ENCODE measurements around the gene CDH13.

The CDH13 gene

DNA sequence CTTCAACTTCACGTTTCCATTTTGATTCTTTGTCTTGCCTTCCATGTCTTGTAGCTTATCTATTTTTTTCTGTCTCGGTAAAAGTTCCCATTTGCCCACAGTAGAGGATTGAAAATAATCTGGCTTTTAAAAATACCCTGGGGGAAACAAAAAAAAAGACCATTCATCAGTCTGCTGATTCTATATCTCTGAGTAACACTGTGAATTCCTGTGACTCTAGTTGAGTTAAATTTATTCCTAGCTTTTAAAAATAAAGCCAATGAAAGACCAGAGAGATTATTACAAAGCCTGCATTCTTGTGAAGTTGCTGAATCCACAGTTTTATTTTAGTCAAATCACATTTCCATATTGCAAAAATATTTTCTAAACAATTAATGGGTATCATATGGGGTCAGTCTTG lies 532.3 kb downstream of the CDH13 start:
- in situ Hi-C loops (cut with HindIII; ENCODE audit: low sequenced_read_pairs) = no loop called here
- no peak for DNase-seq (ENCODE audit: low read depth, low spot score)

DNA sequence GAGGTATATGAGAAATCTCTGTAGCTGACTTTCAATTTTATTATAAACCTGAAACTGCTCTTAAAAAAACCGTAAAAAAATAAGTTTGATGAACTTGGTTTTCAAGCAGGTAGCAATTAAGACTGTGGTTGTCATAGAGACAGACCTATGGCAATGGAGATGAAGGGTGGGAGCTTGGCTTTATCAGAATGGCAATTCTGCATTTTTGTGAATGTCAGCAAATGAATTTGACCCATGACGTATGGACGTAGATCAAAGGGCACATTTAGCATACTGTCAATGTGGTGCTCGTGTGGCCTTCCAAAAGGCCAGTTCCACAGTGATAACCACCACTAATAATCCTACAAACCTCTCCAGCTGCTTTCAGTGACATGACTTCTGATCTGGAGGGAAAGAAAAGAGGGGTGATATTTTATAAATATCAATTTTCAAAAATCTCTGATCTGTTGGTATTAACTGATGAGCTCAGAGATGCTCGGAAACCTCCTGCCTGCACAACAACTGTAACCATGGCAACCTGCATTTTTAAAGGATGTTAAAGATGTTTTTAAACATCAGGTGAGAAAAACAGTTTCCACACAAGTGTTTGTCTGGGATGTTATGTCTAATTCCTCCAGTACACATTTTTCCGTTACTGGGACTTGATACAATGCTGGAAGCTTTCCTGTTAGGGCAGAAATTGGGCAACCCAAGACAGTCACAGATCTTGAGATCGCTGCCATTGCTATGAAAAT lies 533.7 kb downstream of the CDH13 start:
- H3K4me3 ChIP-seq (ENCODE audit: low read depth, low read length) = no peak overlapping the region
- in situ Hi-C loops (cut with HindIII; ENCODE audit: low sequenced_read_pairs) = no loop called here
- DNase-seq (ENCODE audit: low read depth, low spot score) = no peak
- TF ChIP-seq, protein P1, sequence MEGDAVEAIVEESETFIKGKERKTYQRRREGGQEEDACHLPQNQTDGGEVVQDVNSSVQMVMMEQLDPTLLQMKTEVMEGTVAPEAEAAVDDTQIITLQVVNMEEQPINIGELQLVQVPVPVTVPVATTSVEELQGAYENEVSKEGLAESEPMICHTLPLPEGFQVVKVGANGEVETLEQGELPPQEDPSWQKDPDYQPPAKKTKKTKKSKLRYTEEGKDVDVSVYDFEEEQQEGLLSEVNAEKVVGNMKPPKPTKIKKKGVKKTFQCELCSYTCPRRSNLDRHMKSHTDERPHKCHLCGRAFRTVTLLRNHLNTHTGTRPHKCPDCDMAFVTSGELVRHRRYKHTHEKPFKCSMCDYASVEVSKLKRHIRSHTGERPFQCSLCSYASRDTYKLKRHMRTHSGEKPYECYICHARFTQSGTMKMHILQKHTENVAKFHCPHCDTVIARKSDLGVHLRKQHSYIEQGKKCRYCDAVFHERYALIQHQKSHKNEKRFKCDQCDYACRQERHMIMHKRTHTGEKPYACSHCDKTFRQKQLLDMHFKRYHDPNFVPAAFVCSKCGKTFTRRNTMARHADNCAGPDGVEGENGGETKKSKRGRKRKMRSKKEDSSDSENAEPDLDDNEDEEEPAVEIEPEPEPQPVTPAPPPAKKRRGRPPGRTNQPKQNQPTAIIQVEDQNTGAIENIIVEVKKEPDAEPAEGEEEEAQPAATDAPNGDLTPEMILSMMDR (IDR thresholded peaks at IDR 0.05; ENCODE audit: low read depth, low read length) = no peak

More for the DNA sequence above, 532.3 kb downstream of the CDH13 start:
- H3K4me3 ChIP-seq (ENCODE audit: low read depth, low read length) = no peak overlapping the region
- TF ChIP-seq, protein P1 (IDR thresholded peaks at IDR 0.05; ENCODE audit: low read depth, low read length) = no peak

DNA sequence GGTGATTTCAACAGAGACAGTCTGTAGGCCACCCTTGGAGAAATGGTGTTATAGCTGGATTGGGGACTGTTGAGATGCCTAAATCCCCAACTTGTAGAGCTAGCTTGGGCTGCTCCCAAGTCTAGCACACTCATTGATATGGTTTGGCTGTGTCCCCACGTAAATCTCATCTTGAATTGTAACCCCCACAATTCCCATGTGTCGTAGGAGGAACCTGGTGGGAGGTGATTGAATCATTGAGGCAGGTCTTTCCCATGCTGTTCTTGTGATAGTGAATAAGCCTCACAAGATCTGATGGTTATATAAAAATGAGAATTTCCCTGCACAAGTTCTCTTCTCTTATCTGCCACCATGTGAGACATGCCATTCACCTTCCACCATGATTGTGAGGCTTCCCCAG lies 536.0 kb downstream of the CDH13 start:
- TF ChIP-seq, protein P1 (IDR thresholded peaks at IDR 0.05; ENCODE audit: low read depth, low read length) = no peak
- in situ Hi-C loops (cut with HindIII; ENCODE audit: low sequenced_read_pairs) = no loop called here
- H3K4me3 ChIP-seq (ENCODE audit: low read depth, low read length) = no peak overlapping the region
- no peak for DNase-seq (ENCODE audit: low read depth, low spot score)

DNA sequence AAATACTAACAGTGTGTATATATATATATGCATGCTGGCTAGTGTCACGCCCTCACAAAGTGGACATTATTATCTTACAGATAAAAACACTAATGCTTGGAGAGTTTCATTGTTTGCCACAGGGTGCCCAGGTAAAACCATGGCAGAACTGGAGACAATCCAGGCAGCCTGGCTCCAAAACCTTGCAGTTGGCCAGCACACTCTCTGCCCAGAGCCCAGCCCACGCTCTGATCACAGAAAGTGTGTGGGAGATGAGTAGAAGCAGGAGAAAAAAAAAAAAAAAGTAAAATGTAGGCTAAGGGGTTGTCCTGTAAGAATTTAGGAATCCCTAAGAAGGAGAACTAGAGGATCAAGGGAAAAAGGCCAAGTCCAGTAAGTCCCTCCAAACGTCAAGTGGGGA lies 538.0 kb downstream of the CDH13 start:
- H3K4me3 ChIP-seq (ENCODE audit: low read depth, low read length) = no peak overlapping the region
- DNase-seq (ENCODE audit: low read depth, low spot score) = no peak
- TF ChIP-seq, protein P1 (IDR thresholded peaks at IDR 0.05; ENCODE audit: low read depth, low read length) = no peak
- in situ Hi-C loops (cut with HindIII; ENCODE audit: low sequenced_read_pairs) = no loop called here

DNA sequence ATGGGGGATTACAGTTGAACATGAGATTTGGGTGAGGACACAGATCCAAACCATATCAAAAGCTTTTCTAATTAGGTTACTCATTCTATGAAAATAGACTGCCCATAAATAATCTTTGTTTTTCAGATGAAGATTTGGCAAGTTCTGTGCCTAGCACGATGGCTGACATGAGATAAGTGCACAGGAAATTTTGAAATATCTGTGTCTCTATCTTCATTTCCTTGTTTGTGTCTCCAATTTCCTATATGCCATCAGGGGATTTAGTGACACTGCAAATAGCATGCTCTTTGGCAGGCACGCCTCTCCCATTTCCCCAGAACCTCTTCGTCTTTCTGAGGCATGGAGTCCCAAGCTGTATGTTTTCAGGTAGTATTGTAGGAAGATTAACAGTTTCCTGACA lies 544.6 kb downstream of the CDH13 start:
- in situ Hi-C loops (cut with HindIII; ENCODE audit: low sequenced_read_pairs) = no loop called here
- TF ChIP-seq, protein P1 (IDR thresholded peaks at IDR 0.05; ENCODE audit: low read depth, low read length) = no peak
- DNase-seq (ENCODE audit: low read depth, low spot score) = no peak
- no peak overlapping the region for H3K4me3 ChIP-seq (ENCODE audit: low read depth, low read length)

DNA sequence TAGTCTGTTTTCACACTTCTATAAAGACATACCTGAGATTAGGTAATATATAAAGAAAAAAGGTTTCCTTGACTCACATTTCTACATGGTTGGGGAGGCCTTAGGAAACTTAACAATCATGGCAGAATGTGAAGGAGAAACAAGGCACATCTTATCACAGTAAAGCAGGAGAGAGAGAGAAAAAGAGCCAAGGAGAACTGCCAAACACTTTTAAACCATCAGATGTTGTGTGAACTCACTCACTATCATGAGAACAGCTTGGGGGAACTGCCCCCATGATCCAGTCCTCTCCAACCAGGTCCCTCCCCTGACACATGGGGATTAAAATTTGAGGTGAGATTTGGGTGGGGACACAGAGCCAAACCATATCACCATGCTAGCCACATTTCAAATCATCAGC lies 547.9 kb downstream of the CDH13 start:
- no peak overlapping the region for H3K4me3 ChIP-seq (ENCODE audit: low read depth, low read length)
- TF ChIP-seq, protein P1 (IDR thresholded peaks at IDR 0.05; ENCODE audit: low read depth, low read length) = no peak
- in situ Hi-C loops (cut with HindIII; ENCODE audit: low sequenced_read_pairs) = no loop called here
- DNase-seq (ENCODE audit: low read depth, low spot score) = no peak

Measured in astrocyte of the spinal cord (primary cell).